Activated naive CD4-positive, alpha-beta T cell treated with anti-CD3 and anti-CD28 coated beads, Interleukin-2, amount 10 ng/mL, durations not matched to agents 7 days and 5 days (primary cell): Measurements from ENCODE around the gene TP73.

ENCODE experiments used
- CTCF ChIA-PET: fragments of 350-600 bp; sonication (Branson Sonifier 250); formaldehyde crosslinking; loops from one replicate; lab custom pipeline; 2021; ENCODE audit warnings: antibody characterized with exemption; lab: Charles Lee
- DNase-seq: peaks from one replicate; pipeline ENCODE4 v3.0.0-alpha.2; 2020
- H3K27ac Mint-ChIP-seq: one replicate; pipeline ENCODE4 v1.8.0; 2021; ENCODE audit warnings: mild to moderate bottlenecking, moderate library complexity, mixed read lengths
- H3K27me3 Mint-ChIP-seq: one replicate; pipeline ENCODE4 v1.8.0; 2021; ENCODE audit warnings: mild to moderate bottlenecking, mixed read lengths
- H3K36me3 Mint-ChIP-seq: one replicate; pipeline ENCODE4 v1.8.0; 2021; ENCODE audit warnings: mixed read lengths
- H3K4me1 Mint-ChIP-seq: one replicate; pipeline ENCODE4 v1.8.0; 2021; ENCODE audit warnings: mixed read lengths
- H3K4me3 Mint-ChIP-seq: one replicate; pipeline ENCODE4 v1.8.0; 2021; ENCODE audit warnings: mild to moderate bottlenecking, moderate library complexity, mixed read lengths
- H3K9me3 Mint-ChIP-seq: one replicate; pipeline ENCODE4 v1.8.0; 2021; ENCODE audit warnings: mixed read lengths

Gene TP73

GRCh38 chr1:3783651-3784474 is 131.5 kb downstream of the TP73 start:
- no peak for DNase-seq
- CTCF ChIA-PET = no interaction called here
- H3K36me3 Mint-ChIP-seq = peaks cover 47% of the 10 kb centered on the region
- H3K27me3 Mint-ChIP-seq = no peaks in the 10 kb centered on the region
- peaks cover 8% of the 10 kb centered on the region for H3K4me1 Mint-ChIP-seq
- no peak overlapping the region for H3K4me3 Mint-ChIP-seq
- no peak overlapping the region for H3K27ac Mint-ChIP-seq
- H3K9me3 Mint-ChIP-seq = no peaks in the 10 kb centered on the region

GRCh38 chr1:3785045-3785444 is 132.7 kb downstream of the TP73 start:
- Mint-ChIP-seq H3K27me3 (no peaks in the 10 kb centered on the region), H3K9me3 (no peaks in the 10 kb centered on the region), H3K4me1 (peaks cover 8% of the 10 kb centered on the region), H3K4me3 (no peak overlapping the region), H3K36me3 (peaks cover 43% of the 10 kb centered on the region), H3K27ac (no peak overlapping the region)
- CTCF ChIA-PET = no interaction called here
- DNase-seq = no peak

- H3K9me3 Mint-ChIP-seq = no peaks in the 10 kb centered on the region
- DNase-seq = no peak
- H3K27ac Mint-ChIP-seq = no peak overlapping the region
- CTCF ChIA-PET = no interaction called here
- peaks cover 8% of the 10 kb centered on the region for H3K4me1 Mint-ChIP-seq
- H3K27me3 Mint-ChIP-seq = no peaks in the 10 kb centered on the region
- H3K36me3 Mint-ChIP-seq = peaks cover 38% of the 10 kb centered on the region
- H3K4me3 Mint-ChIP-seq = no peak overlapping the region
Measured at GRCh38 chr1:3785456-3786157, 133.3 kb downstream of the TP73 start.
